Uterus (tissue), 4 donors: ENCODE results near the gene MYNN. TPM values are rescaled to one million over a fixed set of nuclear protein-coding genes. Genes with fewer than 3 reads are reported as not detected.
"Not testable (repeated sequence)": the region's sequence is repeated elsewhere in the genome, so short reads cannot be mapped to it uniquely, and the experiment has no call there.

Experiments used
- DNase-seq, 2 donors: peaks; one replicate each; pipeline ENCODE4 v3.0.0-alpha.2; 2019 to 2020
- H3K27ac ChIP-seq, 2 donors: fragments of 200-600 bp; sonication (generic); 1 replicate in 1 of 2; 2 replicates in 1 of 2; pipeline ENCODE4 v1.5.1; 2016 to 2018
- H3K27me3 ChIP-seq, 2 donors: fragments of 200-600 bp; sonication (generic); one replicate each; pipeline ENCODE4 v1.5.1; 2018 to 2019; ENCODE audit warnings: control low read depth in 1 of 2
- H3K36me3 ChIP-seq, 2 donors: fragments of 200-600 bp; sonication (generic); one replicate each; pipeline ENCODE4 v1.5.1; 2019; ENCODE audit warnings: control low read depth in 1 of 2
- H3K4me1 ChIP-seq, 2 donors: fragments of 200-600 bp; sonication (generic); one replicate each; pipeline ENCODE4 v1.5.1; 2018 to 2019; ENCODE audit warnings: control low read depth in 1 of 2
- H3K4me3 ChIP-seq, 2 donors: fragments of 200-600 bp; sonication (generic); 1 replicate in 1 of 2; 2 replicates in 1 of 2; pipeline ENCODE4 v1.5.1; 2018 to 2019; ENCODE audit warnings: mild to moderate bottlenecking in 1 of 2
- H3K9me3 ChIP-seq, 2 donors: fragments of 200-600 bp; sonication (generic); one replicate each; pipeline ENCODE4 v1.5.1; 2019; ENCODE audit warnings: control low read depth in 1 of 2
- CTCF ChIP-seq, 4 experiments: fragments of 200-600 bp in 2 of 4; fragments of 450-650 bp in 2 of 4; sonication (generic) in 2 of 4; IDR thresholded peaks; one replicate each; pipeline ENCODE4 v1.5.1; 2016 to 2019; ENCODE audit warnings: antibody characterized with exemption in 4 of 4, mild to moderate bottlenecking in 2 of 4, moderate library complexity in 1 of 4
- POLR2A ChIP-seq, 2 donors: fragments of 450-650 bp; IDR thresholded peaks; one replicate each; pipeline ENCODE4 v1.6.1; 2016; ENCODE audit warnings: antibody characterized with exemption in 2 of 2, mild to moderate bottlenecking in 1 of 2, moderate library complexity in 1 of 2
- intact Hi-C: fragments of 100-400 bp; cut with DNase I; formaldehyde crosslinking; loops from one replicate; pipeline ENCODE4 v1.15.1; 2023; ENCODE audit warnings: low total_unique reads
- total RNA-seq, 4 donors: library from RNA; depleted of rRNA in 3 of 4; stranded (reverse); fragments of >200 nt in 3 of 4; gene quantifications; one replicate each; pipeline versions ENCODE4 v1.1.0 to v1.2.4, GENCODE V29; 2014 to 2023
- donor health status: DM: yes; HTN: yes; CAD: no.

The MYNN gene
- total RNA-seq: 10 to 100 TPM; 17.2 to 55.9 (median 23.0) TPM

GRCh38 chr3:169772897-169773816, at the start of gene MYNN:
MYNN (plus strand) TSS chr3:169773396; CDS start chr3:169774296, 900 bp downstream.
- Histone ChIP-seq H3K27me3 (no peaks in the 10 kb centered on the region), H3K4me3 (peak within 1 kb of the TSS; percentile 75 to 86), H3K36me3 (no peaks in the 10 kb centered on the region), H3K9me3 (no peaks in the 10 kb centered on the region), H3K4me1 (peaks cover 6 to 13% of the 10 kb centered on the region in 2 donors), H3K27ac (peak within 1 kb of the TSS; percentile 98)
- TF ChIP-seq CTCF (IDR thresholded peaks at IDR 0.05): peak in 1 of 4 experiments; percentile 2
- TF ChIP-seq POLR2A (IDR thresholded peaks at IDR 0.05): peak; percentile 98 to 100
- peak; percentile 91 to 92 for DNase-seq
- intact Hi-C loops: no loop called here

- H3K4me3 ChIP-seq, H3K9me3 ChIP-seq, H3K4me1 ChIP-seq, DNase-seq, H3K27ac ChIP-seq, H3K27me3 ChIP-seq, intact Hi-C loops, H3K36me3 ChIP-seq: not testable (repeated sequence)
Observed at GRCh38 chr3:169731857-169732256, 41.3 kb upstream of the MYNN start.

GRCh38 chr3:169739067-169739466, 34.1 kb upstream of the MYNN start:
- TF ChIP-seq POLR2A (IDR thresholded peaks at IDR 0.05) (no peak), CTCF (IDR thresholded peaks at IDR 0.05) (no peak)
- Histone ChIP-seq H3K36me3 (no peaks in the 10 kb centered on the region), H3K4me1 (no peaks in the 10 kb centered on the region), H3K9me3 (no peaks in the 10 kb centered on the region), H3K27me3 (no peaks in the 10 kb centered on the region), H3K27ac (no peak overlapping the region), H3K4me3 (no peak overlapping the region)
- intact Hi-C loops: no loop called here
- no peak for DNase-seq

GRCh38 chr3:169744366-169745054, 28.7 kb upstream of the MYNN start:
- no peak for TF ChIP-seq POLR2A (IDR thresholded peaks at IDR 0.05)
- peak in 2 of 4 experiments; percentile 28 to 29 for TF ChIP-seq CTCF (IDR thresholded peaks at IDR 0.05)
- Histone ChIP-seq H3K4me3 (no peak overlapping the region), H3K9me3 (no peaks in the 10 kb centered on the region), H3K27me3 (no peaks in the 10 kb centered on the region), H3K4me1 (no peaks in the 10 kb centered on the region), H3K27ac (no peak overlapping the region), H3K36me3 (no peaks in the 10 kb centered on the region)
- DNase-seq: no peak
- intact Hi-C loops: no loop called here

GRCh38 chr3:169746924-169747323, 26.3 kb upstream of the MYNN start:
- H3K27me3 ChIP-seq: no peaks in the 10 kb centered on the region
- intact Hi-C loops: no loop called here
- H3K4me3 ChIP-seq: no peak overlapping the region
- no peak for DNase-seq
- no peak overlapping the region for H3K27ac ChIP-seq
- TF ChIP-seq POLR2A (IDR thresholded peaks at IDR 0.05) (no peak), CTCF (IDR thresholded peaks at IDR 0.05) (no peak)
- H3K36me3 ChIP-seq: no peaks in the 10 kb centered on the region
- H3K9me3 ChIP-seq: no peaks in the 10 kb centered on the region
- no peaks in the 10 kb centered on the region for H3K4me1 ChIP-seq
